Stimulated activated CD4-positive, alpha-beta T cell treated with anti-CD3 and anti-CD28 coated beads, Interleukin-4, amount 100 ng/mL, for 4 hours (primary cell): ENCODE data around the gene DSCAM.

Experiments used
- DNase-seq, 2 experiments: peaks; one replicate each; pipeline ENCODE4 v3.0.0-alpha.2; 2020

Gene DSCAM

DNA sequence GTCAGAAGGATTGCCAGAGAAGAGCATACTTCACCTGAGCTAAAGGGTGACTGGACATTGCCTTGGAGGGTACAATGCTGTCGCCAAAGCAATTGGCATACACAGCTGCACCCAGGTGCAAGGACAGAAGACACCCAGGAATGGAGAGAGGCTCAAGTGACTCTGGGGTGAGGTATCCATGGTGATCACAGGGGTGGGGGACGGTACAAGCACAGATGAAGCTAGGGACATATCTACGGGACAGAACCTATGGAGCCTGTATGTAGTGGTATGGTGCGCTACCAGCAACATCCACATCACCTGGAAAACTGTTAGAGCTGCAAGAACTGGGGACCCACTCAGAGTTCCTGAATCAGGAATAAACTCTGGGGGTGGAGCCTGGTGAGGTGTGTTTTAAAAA is 693.6 kb downstream of the DSCAM start:
- no peak for DNase-seq

GRCh38 chr21:40152476-40152875 is 694.5 kb downstream of the DSCAM start:
- no peak for DNase-seq

GRCh38 chr21:40151611-40152010 is 695.3 kb downstream of the DSCAM start:
- no peak for DNase-seq

- DNase-seq = no peak
Observed at GRCh38 chr21:40146216-40146837, 700.6 kb downstream of the DSCAM start.

DNA sequence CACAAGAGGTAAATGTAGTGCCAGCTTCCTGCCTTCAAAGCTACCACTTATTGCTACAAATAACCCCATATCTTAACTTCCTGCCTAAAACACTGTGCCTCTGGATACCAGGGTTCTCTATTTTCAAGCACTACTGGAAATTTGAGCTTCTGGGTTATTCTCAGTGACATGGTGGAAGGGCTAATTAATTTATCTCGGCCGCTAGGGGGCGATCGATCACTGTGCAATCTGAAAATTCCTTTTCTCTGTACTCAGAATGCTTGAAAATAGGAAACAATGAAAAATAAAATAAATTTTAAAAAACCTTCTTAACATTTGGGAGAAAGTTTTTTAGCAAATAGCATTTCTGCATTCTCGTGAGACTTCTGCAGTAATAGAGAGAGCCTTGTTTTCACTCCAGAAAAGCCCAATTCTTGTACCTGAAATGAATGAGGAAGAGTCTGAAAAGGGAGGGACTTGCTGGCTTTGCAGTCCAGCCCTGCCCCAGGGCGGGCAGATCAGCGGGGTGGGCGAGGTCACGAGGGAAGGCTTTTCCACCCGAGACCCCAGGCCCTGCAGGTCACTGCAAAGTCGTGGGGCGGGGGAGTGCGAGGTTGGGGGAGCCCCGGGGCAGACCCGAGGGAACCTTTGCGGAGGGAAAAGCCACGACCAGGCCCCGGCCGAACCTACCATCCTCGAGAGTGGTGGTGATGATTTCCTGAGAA is 703.0 kb downstream of the DSCAM start:
- peak in 1 of 2 experiments; percentile 37 for DNase-seq

- DNase-seq = no peak
Observed at GRCh38 chr21:40141621-40142020, 705.3 kb downstream of the DSCAM start.

DNA sequence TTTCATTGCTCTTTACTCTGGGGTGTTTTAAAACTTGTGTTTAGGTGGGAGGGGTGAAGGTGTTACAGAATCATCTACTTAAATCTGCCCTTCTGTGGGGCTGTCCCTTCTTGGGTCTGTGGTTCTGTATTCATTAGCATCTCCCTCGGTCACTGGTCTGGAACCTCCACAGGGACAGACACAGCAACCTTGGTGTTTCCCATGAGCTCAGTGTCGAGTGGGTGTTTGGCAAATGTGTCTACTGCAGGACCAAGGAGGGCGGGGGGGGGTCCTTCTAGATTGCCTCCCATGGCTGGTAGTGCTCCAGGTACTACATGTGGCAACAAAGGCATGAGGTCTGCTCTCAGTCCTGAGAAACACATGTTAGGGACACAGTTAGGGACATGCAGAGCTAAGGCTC is 706.3 kb downstream of the DSCAM start:
- no peak for DNase-seq

DNA sequence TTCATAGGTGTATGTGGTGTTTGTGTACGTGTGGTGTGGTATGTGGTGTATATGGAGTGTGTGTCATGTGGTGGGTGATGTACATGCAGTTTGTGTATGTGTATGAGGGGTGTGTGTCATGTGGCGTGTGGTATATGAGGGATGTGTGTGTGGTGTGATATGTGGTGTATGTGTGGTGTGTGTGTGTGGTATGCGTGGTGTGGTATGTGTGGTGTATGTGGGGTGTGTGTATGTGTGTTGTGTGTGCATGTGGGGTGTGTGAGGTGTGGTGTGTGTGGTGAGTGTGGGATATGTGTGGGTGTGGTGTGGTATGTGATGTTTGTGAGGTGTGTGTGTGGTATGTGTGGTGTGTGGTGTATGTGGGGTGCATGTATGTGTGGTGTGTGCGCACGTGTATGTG is 707.3 kb downstream of the DSCAM start:
- DNase-seq = no peak

DNA sequence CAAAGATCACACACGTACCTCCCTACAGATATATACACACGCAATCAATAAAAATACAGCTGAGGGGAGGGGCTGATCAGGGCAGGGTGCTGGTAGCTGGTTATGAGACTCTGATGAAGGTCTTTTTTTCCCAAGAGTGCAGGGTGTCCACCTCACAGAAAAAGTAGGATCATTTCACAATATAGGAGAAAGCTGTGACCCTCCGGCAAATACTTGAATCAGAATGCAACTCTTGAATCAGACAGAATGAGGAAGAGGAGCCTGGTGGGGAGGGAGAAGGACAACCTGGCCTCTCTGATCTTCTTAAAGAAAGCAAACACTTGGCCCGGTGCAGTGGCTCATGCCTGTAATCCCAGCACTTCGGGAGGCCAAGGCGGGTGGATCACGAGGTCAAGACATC is 710.4 kb downstream of the DSCAM start:
- DNase-seq = no peak

DNA sequence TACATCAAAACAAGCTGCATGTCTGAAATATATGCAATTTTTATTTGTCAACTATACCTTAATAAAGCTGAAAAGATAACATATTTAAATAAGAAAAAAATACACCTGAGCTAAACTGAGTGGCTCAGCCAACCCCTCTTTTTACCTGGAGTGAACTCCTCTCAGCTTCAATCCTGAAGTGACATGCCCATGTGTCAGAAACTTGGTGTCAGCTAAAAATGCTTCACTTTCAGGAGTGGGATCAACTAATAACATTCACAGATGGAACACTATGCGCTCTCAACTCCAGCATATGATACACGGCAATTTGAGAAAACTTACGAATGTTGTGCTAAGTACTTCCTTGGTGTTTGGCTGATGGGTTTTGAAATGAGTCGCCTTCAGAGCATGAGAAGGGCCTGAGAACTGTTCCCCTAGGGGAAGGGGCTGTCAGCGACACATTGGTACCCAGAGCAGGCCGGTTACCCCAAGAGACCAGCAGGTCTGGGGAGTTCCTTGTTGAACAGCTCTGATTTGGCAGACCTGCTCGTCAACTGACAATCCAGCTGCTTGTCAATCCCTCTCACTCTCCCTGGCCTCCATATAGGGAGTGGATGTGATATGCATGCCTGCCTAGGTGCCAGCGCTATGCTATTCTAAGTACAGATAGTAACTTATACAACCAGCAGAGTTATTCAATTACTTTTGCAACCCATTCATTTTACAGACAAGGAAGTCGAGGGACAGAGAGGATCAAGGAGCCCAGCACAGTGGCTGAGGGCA is 712.0 kb downstream of the DSCAM start:
- no peak for DNase-seq

DNA sequence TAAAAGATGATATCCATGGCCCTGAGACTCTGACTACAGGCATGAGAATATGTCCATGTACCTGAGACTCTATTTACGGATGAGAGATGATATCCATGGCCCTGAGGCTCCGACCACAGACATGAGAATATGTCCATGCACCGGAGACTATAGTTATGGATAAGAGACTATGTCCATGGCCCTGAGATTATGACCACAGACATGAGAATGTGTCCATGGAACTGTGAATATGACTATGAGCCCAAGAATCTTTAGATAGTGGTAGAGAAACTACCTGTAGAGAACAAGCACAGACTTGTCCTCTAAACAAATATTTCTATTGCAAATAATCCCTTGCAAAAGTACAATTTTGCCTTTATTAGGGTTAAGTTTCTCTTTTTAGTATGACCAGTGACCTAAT is 716.5 kb downstream of the DSCAM start:
- no peak for DNase-seq

- no peak for DNase-seq
Observed at GRCh38 chr21:40129809-40130208, 717.1 kb downstream of the DSCAM start.

DNA sequence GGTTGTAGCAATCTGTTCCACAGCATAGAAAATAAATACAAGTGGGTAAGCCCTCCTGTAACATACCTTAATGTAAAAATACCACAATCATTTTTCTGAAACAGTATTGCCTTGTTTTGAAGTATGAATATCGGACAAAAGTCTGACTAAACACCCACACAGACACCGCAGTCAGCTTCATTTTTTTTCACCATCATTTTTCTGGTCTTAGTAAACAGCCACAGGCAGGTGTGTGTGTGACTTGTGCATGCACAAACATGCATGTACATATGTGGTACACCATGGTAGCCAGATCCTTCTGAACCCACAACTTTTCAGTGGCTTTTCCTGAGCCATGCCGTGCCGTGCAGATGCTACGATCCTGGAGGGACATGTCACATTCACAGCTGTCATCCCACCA is 718.1 kb downstream of the DSCAM start:
- no peak for DNase-seq

DNA sequence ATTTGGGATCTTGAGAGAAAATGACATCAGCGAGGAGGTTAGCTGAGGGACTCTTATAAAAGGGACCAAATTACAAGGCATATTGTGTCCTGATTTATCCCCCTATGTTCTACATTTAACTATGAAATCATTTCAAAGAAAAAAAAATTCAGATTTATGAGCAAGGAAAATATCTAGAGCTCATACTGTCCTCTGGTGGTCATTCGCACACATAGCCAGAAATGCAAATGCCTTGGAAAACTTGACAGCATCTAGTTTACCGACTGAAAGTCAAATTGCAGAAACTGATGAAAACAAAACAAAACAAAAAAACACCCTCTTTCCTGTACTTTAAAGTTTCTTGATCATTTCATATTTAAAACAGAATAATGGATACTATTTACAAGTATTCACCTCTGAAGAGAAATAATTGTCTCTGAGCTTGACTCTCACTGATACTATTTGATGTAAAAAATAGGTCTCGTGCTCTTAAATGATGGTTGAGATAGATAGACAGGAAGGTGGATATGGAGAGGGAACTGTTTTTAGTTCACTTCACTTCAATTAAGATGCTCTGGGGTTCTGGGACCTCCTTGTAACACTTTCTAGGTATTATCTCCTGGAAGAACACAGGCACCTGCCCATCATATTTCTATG is 725.9 kb downstream of the DSCAM start:
- DNase-seq = no peak

DNA sequence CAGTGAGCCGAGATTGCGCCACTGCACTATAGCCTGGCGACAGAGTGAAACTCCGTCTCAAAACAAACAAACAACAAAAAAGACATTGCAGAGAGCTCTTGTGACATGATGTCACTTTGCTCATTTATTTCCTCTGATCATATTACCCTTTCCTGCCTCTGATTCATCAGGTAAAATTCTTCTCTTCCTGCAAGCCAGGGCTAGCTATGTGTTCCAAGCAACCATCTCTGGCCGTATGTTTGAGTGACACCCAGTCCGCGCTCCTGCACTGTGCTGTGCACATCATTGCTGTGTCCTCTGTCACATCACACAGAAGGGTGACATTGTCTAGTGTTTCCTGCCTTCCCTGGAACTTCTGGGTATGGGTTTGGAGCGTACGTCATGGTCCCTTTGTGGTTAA is 728.4 kb downstream of the DSCAM start:
- no peak for DNase-seq

DNA sequence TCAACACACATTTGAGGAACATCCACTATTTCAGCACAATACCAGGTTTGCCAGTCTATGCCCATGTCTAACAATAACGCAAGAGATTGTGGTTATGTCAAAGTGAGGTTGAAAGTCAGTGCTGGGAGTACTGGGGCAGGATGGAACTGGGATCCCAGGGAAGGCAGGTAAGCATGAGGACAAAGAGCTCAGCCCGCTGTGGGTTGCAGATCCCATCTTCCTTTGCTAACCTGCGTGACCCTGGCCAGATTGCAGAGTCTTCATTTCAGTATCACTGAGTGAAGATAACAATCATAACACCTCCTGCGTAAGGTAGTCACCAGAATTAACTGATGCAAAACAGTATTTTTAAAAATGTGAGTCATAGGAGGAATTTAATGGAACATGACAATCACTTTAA is 729.7 kb downstream of the DSCAM start:
- no peak for DNase-seq

GRCh38 chr21:40115775-40116174 is 731.2 kb downstream of the DSCAM start:
- no peak for DNase-seq

DNA sequence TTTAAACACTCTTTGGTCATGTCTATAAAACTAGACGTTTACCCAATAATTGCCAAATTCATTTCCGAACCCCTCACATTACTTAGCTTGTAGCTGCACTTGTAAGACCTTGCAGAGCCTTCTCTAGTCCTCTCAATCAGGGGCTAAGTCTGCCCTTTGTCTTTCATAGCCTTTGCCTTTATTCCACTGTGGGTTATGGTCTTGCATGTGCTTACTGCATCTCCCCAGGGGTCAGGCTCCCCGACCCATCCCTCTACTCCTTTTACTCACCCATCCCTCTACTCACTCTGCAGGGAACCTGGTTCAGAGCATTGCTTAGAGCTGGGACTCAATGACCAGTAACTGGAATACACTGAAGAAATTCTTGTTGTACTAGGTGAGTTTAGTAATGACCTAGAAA is 744.3 kb downstream of the DSCAM start:
- DNase-seq = no peak

GRCh38 chr21:40099809-40100208 is 747.1 kb downstream of the DSCAM start:
- no peak for DNase-seq

GRCh38 chr21:40095477-40095876 is 751.5 kb downstream of the DSCAM start:
- no peak for DNase-seq

- no peak for DNase-seq
Observed at GRCh38 chr21:40080385-40080784, 766.6 kb downstream of the DSCAM start.

DNA sequence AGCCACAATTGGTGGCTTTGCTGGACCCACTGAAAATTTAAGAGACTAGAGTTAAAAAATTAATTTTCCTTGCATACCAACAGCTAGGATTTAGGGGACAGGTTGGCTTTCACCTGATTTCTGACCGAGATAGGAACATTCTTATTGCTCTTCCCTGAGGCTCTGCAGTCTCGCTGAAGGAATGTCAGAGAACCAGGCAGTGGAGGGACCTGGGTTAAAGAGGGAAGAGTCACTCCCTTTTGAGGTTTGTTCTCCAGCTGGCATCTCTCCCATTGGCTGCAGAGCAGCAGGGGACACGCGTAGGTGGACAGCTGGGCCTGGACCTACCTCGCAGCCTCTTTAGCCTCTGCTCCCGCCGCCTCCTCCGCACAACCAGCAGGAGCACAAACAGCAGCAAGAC is 772.2 kb downstream of the DSCAM start:
- DNase-seq = no peak

DNA sequence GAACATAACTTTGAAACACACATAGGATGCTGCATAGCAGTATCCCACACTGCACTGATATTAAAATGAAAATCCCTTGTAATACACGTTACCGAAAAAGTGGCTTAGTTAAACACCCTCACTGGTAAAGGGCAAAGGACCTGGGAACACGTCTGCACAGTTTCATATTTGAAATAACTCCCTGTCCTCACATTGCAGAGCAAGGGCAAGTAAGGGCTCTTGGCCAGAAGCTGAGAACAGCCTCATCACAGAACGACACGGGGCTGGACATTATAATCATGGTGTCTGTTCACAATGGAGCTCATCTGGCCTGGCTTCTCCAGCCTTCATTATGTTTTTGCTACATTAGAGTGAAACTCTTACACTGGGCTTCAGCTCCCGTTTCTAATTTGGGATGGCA is 772.8 kb downstream of the DSCAM start:
- no peak for DNase-seq

DNA sequence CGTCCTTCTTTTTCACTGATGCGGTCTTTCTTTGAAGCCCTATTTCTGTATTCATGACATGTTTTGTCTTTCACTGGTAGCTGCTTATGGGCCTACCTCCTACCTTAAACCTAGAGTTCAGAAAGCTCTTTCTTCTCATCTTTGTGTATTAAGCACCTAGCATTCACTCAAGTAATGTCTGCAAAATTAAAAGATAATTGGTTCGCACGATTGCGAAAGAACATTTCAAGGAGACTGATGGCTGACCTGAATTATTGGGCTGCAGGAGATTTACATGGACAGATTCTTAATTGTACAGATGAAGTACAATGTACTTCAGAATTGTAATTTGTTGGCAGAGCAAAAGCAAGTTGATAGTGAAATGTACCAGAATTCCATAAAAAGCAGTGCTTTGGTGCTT is 773.3 kb downstream of the DSCAM start:
- no peak for DNase-seq
